Mesenchymal stem cell (in vitro differentiated cells and primary cell): Measurements from ENCODE around the gene CD58.

Experiments used
- DNase-seq: peaks from one replicate; pipeline ENCODE4 v3.0.0-alpha.2; 2013
- H2AFZ ChIP-seq: one replicate; pipeline ENCODE4 v1.6.1; 2013; ENCODE audit warnings: low read depth, mild to moderate bottlenecking, control low read depth, inconsistent platforms, low read length, moderate library complexity
- H2AK5ac ChIP-seq: 2 replicates; pipeline ENCODE4 v1.6.1; 2013; ENCODE audit warnings: low read length, moderate library complexity, mild to moderate bottlenecking, inconsistent platforms; ENCODE audit not compliant: severe bottlenecking
- H2BK120ac ChIP-seq: one replicate; pipeline ENCODE4 v1.6.1; 2013; ENCODE audit warnings: low read depth, mild to moderate bottlenecking, inconsistent platforms, low read length, moderate library complexity
- H2BK12ac ChIP-seq, 2 experiments: one replicate each; pipeline ENCODE4 v1.6.1; 2013; ENCODE audit warnings: inconsistent platforms in 2 of 2, low read length in 2 of 2, mild to moderate bottlenecking in 2 of 2, moderate library complexity in 2 of 2, control low read depth in 1 of 2
- H2BK15ac ChIP-seq: one replicate; pipeline ENCODE4 v1.6.1; 2013; ENCODE audit warnings: mild to moderate bottlenecking, low read depth, inconsistent platforms; ENCODE audit not compliant: poor library complexity, severe bottlenecking
- H2BK5ac ChIP-seq: 2 replicates; pipeline ENCODE4 v1.6.1; 2013; ENCODE audit warnings: low read depth, mild to moderate bottlenecking, low read length, control low read depth, inconsistent platforms; ENCODE audit not compliant: poor library complexity, severe bottlenecking
- H3K14ac ChIP-seq, 2 experiments: one replicate each; pipeline ENCODE4 v1.6.1; 2013; ENCODE audit warnings: inconsistent platforms in 2 of 2, low read length in 2 of 2, control low read depth in 1 of 2, mild to moderate bottlenecking in 1 of 2, moderate library complexity in 1 of 2
- H3K18ac ChIP-seq, 2 experiments: one replicate each; pipeline ENCODE4 v1.6.1; 2013; ENCODE audit warnings: inconsistent platforms in 2 of 2, low read length in 2 of 2, control low read depth in 1 of 2, low read depth in 1 of 2, mild to moderate bottlenecking in 1 of 2
- H3K23ac ChIP-seq, 2 experiments: one replicate each; pipeline ENCODE4 v1.6.1; 2013; ENCODE audit warnings: inconsistent platforms in 2 of 2, low read length in 2 of 2, mild to moderate bottlenecking in 2 of 2, moderate library complexity in 2 of 2, control low read depth in 1 of 2
- H3K27ac ChIP-seq: 2 replicates; pipeline ENCODE4 v1.5.1; 2013; ENCODE audit warnings: mild to moderate bottlenecking, moderate library complexity, low read length, control low read depth, inconsistent platforms; ENCODE audit not compliant: poor library complexity, severe bottlenecking
- H3K27me3 ChIP-seq, 2 experiments: 2 replicates each; pipeline versions ENCODE4 v1.6.1 to v1.7.0; 2013; ENCODE audit warnings: low read length in 2 of 2, mild to moderate bottlenecking in 2 of 2, moderate library complexity in 2 of 2, control low read depth in 1 of 2, inconsistent platforms in 1 of 2; ENCODE audit not compliant: control insufficient read depth in 1 of 2, insufficient read depth in 1 of 2
- H3K36me3 ChIP-seq, 2 experiments: 2 replicates each; pipeline versions ENCODE4 v1.6.1 to v1.7.0; 2013; ENCODE audit warnings: low read length in 2 of 2, control low read depth in 1 of 2, inconsistent platforms in 1 of 2, low read depth in 1 of 2, mild to moderate bottlenecking in 1 of 2; ENCODE audit not compliant: insufficient read depth in 2 of 2, control insufficient read depth in 1 of 2
- H3K4ac ChIP-seq, 2 experiments: one replicate each; pipeline ENCODE4 v1.6.1; 2013; ENCODE audit warnings: inconsistent platforms in 2 of 2, low read length in 2 of 2, mild to moderate bottlenecking in 2 of 2, moderate library complexity in 2 of 2, control low read depth in 1 of 2, low read depth in 1 of 2
- H3K4me1 ChIP-seq: 2 replicates; pipeline ENCODE4 v1.6.1; 2013; ENCODE audit warnings: low read depth, low read length, control low read depth; ENCODE audit not compliant: control insufficient read depth, insufficient read depth
- H3K4me2 ChIP-seq: 2 replicates; pipeline ENCODE4 v1.6.1; 2013; ENCODE audit warnings: low read length, mild to moderate bottlenecking, inconsistent platforms; ENCODE audit not compliant: poor library complexity, severe bottlenecking
- H3K4me3 ChIP-seq, 2 experiments: 2 replicates each; pipeline versions ENCODE4 v1.5.1 to v1.7.0; 2013; ENCODE audit warnings: low read length in 2 of 2, mild to moderate bottlenecking in 2 of 2, control low read depth in 1 of 2, low read depth in 1 of 2; ENCODE audit not compliant: insufficient read depth in 1 of 2
- H3K79me1 ChIP-seq: replicated peaks from 2 replicates; pipeline ENCODE4 v1.6.1; 2013; ENCODE audit warnings: mild to moderate bottlenecking, control low read depth, low read length, inconsistent platforms; ENCODE audit not compliant: poor library complexity, severe bottlenecking
- H3K9ac ChIP-seq: 2 replicates; pipeline ENCODE4 v1.7.0; 2013; ENCODE audit warnings: mild to moderate bottlenecking, low read length, moderate library complexity
- H3K9me3 ChIP-seq: 2 replicates; pipeline ENCODE4 v1.7.0; 2013; ENCODE audit warnings: mild to moderate bottlenecking, low read length; ENCODE audit not compliant: control insufficient read depth
- H4K8ac ChIP-seq: one replicate; pipeline ENCODE4 v1.6.1; 2013; ENCODE audit warnings: inconsistent platforms, mild to moderate bottlenecking, low read length, moderate library complexity
- H4K91ac ChIP-seq: one replicate; pipeline ENCODE4 v1.6.1; 2013; ENCODE audit warnings: mild to moderate bottlenecking, low read length, inconsistent platforms
- WGBS: methylation state at CpG from one replicate; pipeline ENCODE4 v1.1.7; 2013; ENCODE audit warnings: mixed read lengths; 5-methylcytosine and 5-hydroxymethylcytosine counted together

CD58 gene

GRCh38 chr1:116554924-116555323, 15.9 kb downstream of the CD58 start:
- Histone ChIP-seq H2BK15ac (no peak overlapping the region), H3K79me1 (peaks cover 30% of the 10 kb centered on the region), H4K91ac (no peak overlapping the region), H3K9me3 (no peaks in the 10 kb centered on the region), H2BK12ac (no peak overlapping the region), H4K8ac (no peak overlapping the region), H3K4me3 (no peak overlapping the region), H3K36me3 (no peaks in the 10 kb centered on the region), H3K14ac (no peak overlapping the region), H3K4me1 (peaks cover 9% of the 10 kb centered on the region), H3K18ac (no peak overlapping the region), H2BK120ac (no peak overlapping the region), H3K27ac (no peak overlapping the region), H2AFZ (no peak overlapping the region), H3K23ac (no peak overlapping the region), H3K4me2 (no peak overlapping the region), H3K4ac (no peak overlapping the region), H2BK5ac (no peak overlapping the region), H3K9ac (no peak overlapping the region), H2AK5ac (no peak overlapping the region), H3K27me3 (no peaks in the 10 kb centered on the region)
- no peak for DNase-seq
- WGBS: 98% methylated on average over 2 of the region's 2 CpGs

- no peak overlapping the region for H2AFZ ChIP-seq
- H3K18ac ChIP-seq: peak overlapping the region in 1 of 2 experiments; percentile 18
- H2AK5ac ChIP-seq: peak overlapping the region; percentile 5
- H2BK5ac ChIP-seq: no peak overlapping the region
- DNase-seq: no peak
- H3K27me3 ChIP-seq: no peaks in the 10 kb centered on the region
- no peak overlapping the region for H3K27ac ChIP-seq
- peaks cover 9% of the 10 kb centered on the region for H3K4me1 ChIP-seq
- H3K79me1 ChIP-seq: peaks cover 27% of the 10 kb centered on the region
- WGBS: 97% methylated on average over 1 of the region's 1 CpG
- peak overlapping the region in 1 of 2 experiments; percentile 15 for H3K4ac ChIP-seq
- H3K9ac ChIP-seq: no peak overlapping the region
- no peak overlapping the region for H3K4me2 ChIP-seq
- H3K9me3 ChIP-seq: no peaks in the 10 kb centered on the region
- H3K4me3 ChIP-seq: no peak overlapping the region
- no peak overlapping the region for H4K91ac ChIP-seq
- no peak overlapping the region for H4K8ac ChIP-seq
- peak overlapping the region in 1 of 2 experiments; percentile 68 for H3K14ac ChIP-seq
- H3K36me3 ChIP-seq: no peaks in the 10 kb centered on the region
- no peak overlapping the region for H2BK120ac ChIP-seq
- no peak overlapping the region for H2BK15ac ChIP-seq
- no peak overlapping the region for H3K23ac ChIP-seq
- no peak overlapping the region for H2BK12ac ChIP-seq
These were observed 17.3 kb downstream of the CD58 start for GRCh38 chr1:116553386-116554115.

GRCh38 chr1:116546354-116546977, 24.4 kb downstream of the CD58 start:
- Histone ChIP-seq H2AK5ac (no peak overlapping the region), H2BK12ac (no peak overlapping the region), H3K4me1 (no peaks in the 10 kb centered on the region), H3K36me3 (peaks cover 4 to 19% of the 10 kb centered on the region in 2 experiments), H3K4me3 (no peak overlapping the region), H3K9me3 (no peaks in the 10 kb centered on the region), H3K23ac (no peak overlapping the region), H2BK15ac (no peak overlapping the region), H3K14ac (no peak overlapping the region), H3K27me3 (no peaks in the 10 kb centered on the region), H3K79me1 (peaks cover 19% of the 10 kb centered on the region), H3K4me2 (no peak overlapping the region), H3K27ac (no peak overlapping the region), H4K91ac (no peak overlapping the region), H2BK5ac (no peak overlapping the region), H2BK120ac (no peak overlapping the region), H3K9ac (no peak overlapping the region), H3K18ac (no peak overlapping the region), H2AFZ (no peak overlapping the region), H4K8ac (no peak overlapping the region), H3K4ac (no peak overlapping the region)
- DNase-seq: no peak
- 100% methylated on average over 1 of the region's 4 CpGs for WGBS

- H2AK5ac ChIP-seq: no peak overlapping the region
- H2BK120ac ChIP-seq: no peak overlapping the region
- H2BK5ac ChIP-seq: no peak overlapping the region
- H3K4me3 ChIP-seq: no peak overlapping the region
- H2AFZ ChIP-seq: no peak overlapping the region
- WGBS: 99% methylated on average over 2 of the region's 2 CpGs
- H3K4ac ChIP-seq: no peak overlapping the region
- H3K27ac ChIP-seq: no peak overlapping the region
- no peak overlapping the region for H3K4me2 ChIP-seq
- H3K9me3 ChIP-seq: no peaks in the 10 kb centered on the region
- no peak overlapping the region for H2BK15ac ChIP-seq
- no peak for DNase-seq
- H3K23ac ChIP-seq: no peak overlapping the region
- peak overlapping the region in 1 of 2 experiments; percentile 22 for H3K14ac ChIP-seq
- H4K8ac ChIP-seq: no peak overlapping the region
- H2BK12ac ChIP-seq: no peak overlapping the region
- no peak overlapping the region for H4K91ac ChIP-seq
- H3K4me1 ChIP-seq: no peaks in the 10 kb centered on the region
- H3K18ac ChIP-seq: no peak overlapping the region
- H3K79me1 ChIP-seq: peaks cover 14% of the 10 kb centered on the region
- no peaks in the 10 kb centered on the region for H3K27me3 ChIP-seq
- peaks cover 4 to 21% of the 10 kb centered on the region in 2 experiments for H3K36me3 ChIP-seq
- H3K9ac ChIP-seq: no peak overlapping the region
These were observed 25.5 kb downstream of the CD58 start for GRCh38 chr1:116545359-116545705.
